SK-N-MC (cell line): Measurements from ENCODE around the gene BRICD5.

Experiments
- DNase-seq: peaks from one replicate; pipeline ENCODE4 v3.0.0-alpha.2; 2011; ENCODE audit warnings: low read depth, low spot score
- H3K27ac ChIP-seq: fragments of 200-600 bp; sonication (generic); 2 replicates; pipeline ENCODE4 v1.5.1; 2016; ENCODE audit warnings: mixed run types
- H3K36me3 ChIP-seq: fragments of 200-600 bp; sonication (generic); 2 replicates; pipeline ENCODE4 v1.6.1; 2017; ENCODE audit warnings: antibody characterized with exemption, low read length, mixed read lengths; ENCODE audit not compliant: insufficient read depth
- H3K4me3 ChIP-seq: fragments of 200-600 bp; sonication (generic); 2 replicates; pipeline ENCODE4 v1.5.1; 2016
- H3K9ac ChIP-seq: fragments of 200-600 bp; sonication (generic); 2 replicates; pipeline ENCODE4 v1.8.0; 2017; ENCODE audit warnings: mixed run types, mixed read lengths; ENCODE audit not compliant: insufficient read length
- H3K9me3 ChIP-seq: fragments of 200-600 bp; sonication (generic); 2 replicates; pipeline ENCODE4 v1.6.1; 2017; ENCODE audit warnings: low read depth, mild to moderate bottlenecking, antibody characterized with exemption, low read length, moderate library complexity, mixed read lengths
- EZH2 ChIP-seq: fragments of 200-600 bp; sonication (generic); IDR thresholded peaks from one replicate; pipeline ENCODE4 v1.6.1; 2017; ENCODE audit warnings: antibody characterized with exemption
- FOXP2 ChIP-seq: optimal IDR thresholded peaks from 2 replicates; pipeline ENCODE3; 2011; ENCODE audit warnings: mild to moderate bottlenecking, moderate library complexity; ENCODE audit not compliant: insufficient read depth; ENCODE audit errors: extremely low read length, control extremely low read depth
- POLR2AphosphoS5 ChIP-seq: IDR thresholded peaks from 2 replicates; pipeline ENCODE4 v1.6.1; 2012; ENCODE audit warnings: mild to moderate bottlenecking, low read depth, low read length, borderline replicate concordance

The BRICD5 gene

DNA sequence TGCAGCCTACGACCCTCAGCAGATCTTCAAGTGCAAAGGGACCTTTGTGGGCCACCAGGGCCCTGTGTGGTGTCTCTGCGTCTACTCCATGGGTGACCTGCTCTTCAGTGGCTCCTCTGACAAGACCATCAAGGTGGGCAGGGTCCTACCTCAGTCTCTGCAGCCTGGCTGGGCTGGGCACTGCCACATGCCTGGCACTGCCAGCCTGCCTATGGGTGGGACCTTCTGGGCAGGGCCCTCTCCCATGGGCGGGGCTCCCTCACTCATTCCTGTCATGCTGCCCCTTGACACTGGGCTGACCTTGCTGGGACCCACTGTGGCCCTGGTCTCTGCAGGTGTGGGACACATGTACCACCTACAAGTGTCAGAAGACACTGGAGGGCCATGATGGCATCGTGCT is 36.7 kb downstream of the BRICD5 start:
- no peaks in the 10 kb centered on the region for H3K9me3 ChIP-seq
- no peak for DNase-seq
- no peak overlapping the region for H3K9ac ChIP-seq
- no peak overlapping the region for H3K27ac ChIP-seq
- H3K36me3 ChIP-seq, result peaks cover 13% of the 10 kb centered on the region; the same call in 1 of the 2 replicates
- TF ChIP-seq EZH2, result no peak
- TF ChIP-seq POLR2AphosphoS5, result no peak
- no peak for TF ChIP-seq FOXP2
- no peak overlapping the region for H3K4me3 ChIP-seq

DNA sequence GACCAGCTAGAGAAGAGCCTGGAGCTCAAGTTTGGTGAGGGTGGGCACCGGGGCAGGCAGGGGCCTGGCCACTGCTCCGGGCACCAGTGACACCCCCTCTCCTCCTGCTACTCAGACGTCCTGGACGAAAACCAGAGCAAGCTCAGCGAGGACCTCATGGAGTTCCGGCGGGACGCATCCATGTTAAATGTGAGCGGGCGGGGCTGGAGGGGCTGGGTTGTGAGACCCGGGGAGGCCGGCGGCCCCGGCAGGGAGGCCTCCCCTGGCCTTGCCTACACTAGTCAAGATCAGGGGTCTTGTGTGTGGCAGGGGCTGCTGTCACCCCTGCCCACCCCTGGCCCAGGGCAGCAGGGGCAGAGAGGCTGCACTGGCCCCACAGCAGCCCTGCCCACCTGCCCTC is 37.3 kb downstream of the BRICD5 start:
- Histone ChIP-seq H3K9me3 (no peaks in the 10 kb centered on the region), H3K9ac (no peak overlapping the region), H3K4me3 (no peak overlapping the region), H3K36me3 (peaks cover 13% of the 10 kb centered on the region; the same call in 1 of the 2 replicates), H3K27ac (no peak overlapping the region)
- no peak for DNase-seq
- no peak for TF ChIP-seq FOXP2
- no peak for TF ChIP-seq POLR2AphosphoS5
- no peak for TF ChIP-seq EZH2

DNA sequence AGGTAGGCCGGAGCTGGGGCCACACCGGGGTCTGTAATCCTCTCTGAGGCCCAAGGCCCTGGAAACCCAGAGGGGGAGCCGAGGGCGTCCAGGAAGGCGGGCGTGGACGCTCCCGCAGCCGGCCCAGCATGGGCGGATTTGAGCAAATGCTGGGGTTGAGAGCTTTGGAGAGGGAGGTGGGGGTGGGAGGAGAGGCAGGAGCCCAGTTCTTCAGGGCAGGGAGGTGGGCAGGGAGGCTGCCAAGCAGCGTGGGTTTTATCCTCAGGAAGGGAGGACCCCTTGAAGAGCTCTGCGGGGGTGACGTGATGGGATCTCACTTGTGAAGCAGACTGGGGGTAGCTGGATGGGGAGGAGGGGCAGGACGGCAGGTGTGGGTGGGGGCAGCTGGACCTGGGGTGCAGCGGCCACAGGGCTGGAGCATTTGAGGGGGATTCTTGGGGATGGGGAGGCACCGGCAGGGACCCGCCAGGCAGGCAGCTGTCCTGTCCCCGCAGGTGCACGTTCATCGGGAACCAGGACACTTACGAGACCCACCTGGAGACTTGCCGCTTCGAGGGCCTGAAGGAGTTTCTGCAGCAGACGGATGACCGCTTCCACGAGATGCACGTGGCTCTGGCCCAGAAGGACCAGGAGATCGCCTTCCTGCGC is 37.9 kb downstream of the BRICD5 start:
- no peak for DNase-seq
- Histone ChIP-seq H3K9me3 (no peaks in the 10 kb centered on the region), H3K36me3 (peaks cover 18% of the 10 kb centered on the region; the same call in 1 of the 2 replicates), H3K9ac (no peak overlapping the region), H3K27ac (no peak overlapping the region), H3K4me3 (no peak overlapping the region)
- no peak for TF ChIP-seq EZH2
- TF ChIP-seq FOXP2, result no peak
- no peak for TF ChIP-seq POLR2AphosphoS5

DNA sequence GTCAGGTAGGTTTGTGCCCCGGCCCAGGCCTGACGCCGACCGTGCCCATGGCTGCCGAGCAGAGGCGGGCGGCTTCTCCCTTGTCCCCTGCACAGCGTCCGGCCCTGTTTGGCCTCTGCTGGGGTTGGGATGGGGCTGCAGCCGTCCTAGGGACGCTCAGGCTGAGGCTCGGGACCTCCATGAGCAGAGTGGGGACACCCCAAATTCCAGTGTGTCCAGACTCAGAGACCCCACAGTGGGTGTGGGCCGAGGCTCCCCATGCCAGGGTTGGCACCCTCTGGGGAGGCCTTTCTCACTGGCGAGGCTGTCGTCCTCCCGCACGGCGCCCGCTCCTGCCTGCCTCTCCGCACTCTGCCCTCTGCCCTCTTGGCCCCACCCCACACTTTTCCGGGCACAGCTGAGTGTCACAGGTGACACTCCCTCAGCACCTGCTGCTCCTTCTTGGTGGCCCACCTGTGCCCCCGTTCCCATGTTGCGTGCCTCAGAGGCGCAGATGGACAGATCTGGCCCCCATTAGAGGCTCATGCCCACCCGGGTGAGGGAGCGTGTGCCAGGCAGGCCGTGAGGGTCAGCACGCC is 39.0 kb downstream of the BRICD5 start:
- Histone ChIP-seq H3K27ac (no peak overlapping the region), H3K36me3 (peaks cover 19% of the 10 kb centered on the region; the same call in 1 of the 2 replicates), H3K4me3 (no peak overlapping the region), H3K9ac (no peak overlapping the region), H3K9me3 (no peaks in the 10 kb centered on the region)
- TF ChIP-seq POLR2AphosphoS5, result no peak
- no peak for TF ChIP-seq EZH2
- no peak for TF ChIP-seq FOXP2
- no peak for DNase-seq

DNA sequence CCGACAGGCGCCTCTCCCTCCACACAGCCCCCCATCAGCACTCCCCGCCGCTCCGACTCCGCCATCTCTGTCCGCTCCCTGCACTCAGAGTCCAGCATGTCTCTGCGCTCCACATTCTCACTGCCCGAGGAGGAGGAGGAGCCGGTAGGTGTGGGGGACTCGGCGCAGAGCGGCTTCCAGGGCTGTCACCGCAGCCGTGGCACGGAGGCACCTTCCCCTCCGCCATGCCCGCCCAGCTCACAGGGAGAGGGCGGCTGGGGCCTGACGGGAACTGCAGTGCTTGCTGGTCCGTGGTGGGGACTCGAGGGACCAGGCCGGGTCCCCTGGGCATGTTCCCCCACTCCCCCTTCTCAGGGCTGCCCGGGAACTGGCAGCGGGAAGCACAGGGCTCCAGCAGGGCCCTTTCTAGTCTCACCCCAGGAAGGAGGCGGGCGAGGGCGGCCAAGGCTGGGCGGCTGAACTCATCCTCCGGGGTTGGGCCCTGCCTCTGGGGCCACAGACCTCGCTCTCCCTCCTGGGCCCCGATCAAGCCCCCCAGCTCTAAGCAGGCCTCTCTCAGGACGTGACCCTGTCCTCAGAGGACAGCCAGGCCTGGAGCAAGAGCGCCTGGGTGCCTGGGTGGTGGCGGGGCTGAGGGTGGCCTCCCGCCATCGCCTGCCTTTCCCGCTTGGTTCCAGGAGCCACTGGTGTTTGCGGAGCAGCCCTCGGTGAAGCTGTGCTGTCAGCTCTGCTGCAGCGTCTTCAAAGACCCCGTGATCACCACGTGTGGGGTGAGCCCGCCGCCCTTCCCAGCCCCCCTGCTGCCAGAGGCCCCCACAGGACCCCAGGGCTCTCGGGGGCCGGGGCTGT is 39.9 kb downstream of the BRICD5 start:
- H3K36me3 ChIP-seq, result peaks cover 16% of the 10 kb centered on the region; the same call in 1 of the 2 replicates
- H3K9ac ChIP-seq, result no peak overlapping the region
- H3K4me3 ChIP-seq, result no peak overlapping the region
- no peaks in the 10 kb centered on the region for H3K9me3 ChIP-seq
- no peak overlapping the region for H3K27ac ChIP-seq
- DNase-seq, result no peak
- TF ChIP-seq EZH2 (no peak), FOXP2 (no peak), POLR2AphosphoS5 (no peak)

DNA sequence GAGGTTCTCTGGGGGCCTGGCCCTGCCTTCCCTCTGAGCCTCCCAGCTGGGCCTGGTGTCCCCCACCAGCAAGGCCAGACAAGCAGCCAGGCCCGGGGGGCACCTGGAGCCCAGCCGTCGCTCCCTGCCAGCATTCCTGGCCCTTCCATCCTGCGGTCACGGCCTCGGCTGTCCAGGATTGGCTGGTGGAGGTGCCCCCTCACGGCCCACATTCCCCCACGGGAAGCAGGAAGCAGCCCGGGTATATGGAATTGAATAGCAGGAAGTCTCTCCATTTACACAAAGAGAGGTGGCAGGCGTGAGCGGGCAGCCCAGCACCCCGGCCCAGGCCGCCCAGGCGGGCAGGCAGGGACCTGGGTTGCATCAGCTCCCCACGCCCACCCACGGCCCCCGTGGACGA is 40.6 kb downstream of the BRICD5 start:
- H3K9ac ChIP-seq, result no peak overlapping the region
- no peaks in the 10 kb centered on the region for H3K9me3 ChIP-seq
- H3K27ac ChIP-seq, result no peak overlapping the region
- H3K4me3 ChIP-seq, result no peak overlapping the region
- TF ChIP-seq FOXP2 (no peak), POLR2AphosphoS5 (no peak), EZH2 (no peak)
- H3K36me3 ChIP-seq, result peaks cover 15% of the 10 kb centered on the region; the same call in 1 of the 2 replicates
- no peak for DNase-seq

DNA sequence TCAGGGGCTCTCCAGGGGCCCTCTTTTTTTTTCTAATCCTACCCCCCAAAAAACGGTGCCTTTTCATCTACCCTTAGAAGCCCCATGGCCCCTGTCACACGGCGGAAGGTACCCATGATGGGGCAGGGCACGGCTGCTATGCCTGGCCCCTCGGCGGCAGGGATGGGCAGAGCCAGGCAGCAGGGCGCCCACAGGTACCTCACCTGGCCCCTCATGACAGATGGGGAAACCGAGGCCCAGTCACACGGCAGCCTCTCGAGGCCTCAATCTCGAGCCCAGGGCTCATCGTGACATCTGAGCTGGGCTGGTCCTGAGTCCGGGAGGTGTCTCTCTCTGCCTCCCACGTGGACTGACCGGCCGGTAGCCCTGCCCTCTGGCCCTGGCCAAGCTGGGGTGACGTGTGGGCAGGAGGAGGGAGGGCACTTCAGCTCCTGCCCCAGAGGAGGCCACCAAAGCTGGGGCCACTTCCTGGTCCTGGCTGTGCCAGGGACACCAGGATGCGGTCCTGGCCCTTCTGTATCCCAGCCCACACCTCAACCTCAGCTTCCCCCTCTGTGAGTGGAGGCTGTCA is 43.5 kb downstream of the BRICD5 start:
- DNase-seq, result no peak
- H3K9me3 ChIP-seq, result no peaks in the 10 kb centered on the region
- no peak overlapping the region for H3K27ac ChIP-seq
- H3K4me3 ChIP-seq, result no peak overlapping the region
- H3K36me3 ChIP-seq, result peaks cover 17% of the 10 kb centered on the region; the same call in 1 of the 2 replicates
- H3K9ac ChIP-seq, result no peak overlapping the region
- no peak for TF ChIP-seq EZH2
- no peak for TF ChIP-seq POLR2AphosphoS5
- TF ChIP-seq FOXP2, result no peak

DNA sequence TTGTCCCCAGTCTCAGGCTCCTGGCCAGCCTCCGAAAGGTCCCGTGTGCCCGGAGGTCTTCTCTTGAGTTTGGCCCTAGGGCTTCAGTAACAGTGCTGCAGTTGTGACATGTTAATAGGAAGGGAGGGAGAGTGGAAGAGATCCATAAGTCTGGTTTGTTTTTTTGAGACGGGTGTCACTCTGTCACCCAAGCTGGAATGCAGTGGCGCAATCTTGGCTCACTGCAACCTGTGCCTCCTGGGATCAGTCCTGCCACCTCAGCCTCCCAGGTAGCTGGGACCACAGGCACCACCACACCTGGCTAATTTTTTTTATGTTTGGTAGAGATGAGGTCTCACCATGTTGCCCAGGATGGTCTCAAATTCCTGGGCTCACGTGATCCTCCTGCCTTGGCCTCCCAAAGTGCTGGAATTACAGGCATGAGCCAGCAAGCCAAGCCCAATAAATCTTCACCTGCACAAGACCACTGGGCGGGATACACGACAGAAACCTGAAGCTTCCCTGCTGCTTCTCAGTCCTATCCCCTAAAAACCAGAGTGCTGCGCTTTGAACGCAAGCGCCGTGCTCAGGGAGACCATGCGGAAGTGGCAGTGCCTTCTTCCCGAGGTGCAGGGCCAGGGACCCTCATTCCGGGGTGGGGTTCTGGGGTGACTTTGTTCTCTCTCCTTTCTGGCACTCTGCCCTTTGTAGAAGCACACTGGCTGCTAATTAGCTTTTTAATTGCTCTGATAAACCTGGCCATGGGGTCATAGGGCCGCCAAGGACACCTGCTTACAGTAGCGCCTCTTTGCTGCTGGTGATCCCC is 44.2 kb downstream of the BRICD5 start:
- H3K9ac ChIP-seq, result no peak overlapping the region
- H3K4me3 ChIP-seq, result no peak overlapping the region
- H3K27ac ChIP-seq, result no peak overlapping the region
- TF ChIP-seq POLR2AphosphoS5 (no peak), EZH2 (no peak)
- H3K9me3 ChIP-seq, result no peaks in the 10 kb centered on the region
- peaks cover 17% of the 10 kb centered on the region; the same call in 1 of the 2 replicates for H3K36me3 ChIP-seq
- DNase-seq, result no peak

DNA sequence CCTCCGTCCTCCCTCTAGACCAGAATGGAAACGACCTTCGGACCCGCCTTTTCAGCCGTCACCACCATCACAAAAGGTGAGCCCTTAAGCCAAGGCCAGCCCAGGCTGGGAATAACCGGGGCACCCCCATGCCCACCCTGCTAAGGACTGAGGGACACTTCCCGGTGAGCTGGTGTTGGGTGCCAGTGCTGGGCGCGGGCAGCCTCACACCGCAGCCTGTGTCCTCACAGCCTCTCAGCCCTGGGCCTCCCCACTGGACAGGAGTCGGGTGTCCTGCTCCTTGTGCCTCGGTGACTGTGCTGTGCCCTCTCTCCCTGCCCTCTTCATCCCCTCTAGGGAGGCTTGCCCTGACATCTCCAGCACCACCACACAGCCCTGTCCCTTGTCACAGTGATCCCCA is 44.8 kb downstream of the BRICD5 start:
- H3K4me3 ChIP-seq, result no peak overlapping the region
- no peak overlapping the region for H3K9ac ChIP-seq
- H3K36me3 ChIP-seq, result peaks cover 17% of the 10 kb centered on the region; the same call in 1 of the 2 replicates

More for the DNA sequence above, 44.8 kb downstream of the BRICD5 start:
- Histone ChIP-seq H3K9me3 (no peaks in the 10 kb centered on the region), H3K27ac (no peak overlapping the region)
- DNase-seq, result no peak
- TF ChIP-seq POLR2AphosphoS5 (no peak), EZH2 (no peak), FOXP2 (no peak)
